HepG2 (cell line): ENCODE data around the gene IRF5. TPM values are rescaled to one million over a fixed set of nuclear protein-coding genes. Genes with fewer than 3 reads are reported as not detected.

Source experiments
- ATAC-seq: fragments of 200-7000 bp; cut with Tn5 transposase; 3 replicates; pipeline ENCODE4 v1.9.1; 2020; ENCODE audit warnings: mild to moderate bottlenecking, moderate library complexity
- BruUV-seq: library from RNA; stranded (reverse); fragments of 400-500 nt; replicated peaks from 2 replicates; lab custom pipeline; 2021; lab: Mats Ljungman, UMichigan
- CTCF ChIA-PET: fragments of 300-600 bp; formaldehyde crosslinking; extraction: SDS; loops from one replicate; lab custom pipeline; 2021; ENCODE audit warnings: low total read pairs, inconsistent platforms, low intra/inter-chr PET ratio; lab: Yijun Ruan, JAX
- POLR2A ChIA-PET: fragments of 350-600 bp; sonication (Branson Sonifier 250); formaldehyde crosslinking; loops from one replicate; lab custom pipeline; 2020; ENCODE audit warnings: antibody characterized with exemption, inconsistent platforms; lab: Yijun Ruan, JAX
- DNase-seq: peaks from one replicate; pipeline ENCODE4 v3.0.0-alpha.2; 2015; ENCODE audit warnings: low spot score
- FAIRE-seq: peaks from 3 replicates; lab custom pipeline; 2011; peaks lifted over from hg19 to GRCh38; lab: Jason Lieb, UNC
- H2AFZ ChIP-seq: one replicate; pipeline ENCODE4 v1.6.1; 2011; ENCODE audit warnings: low read length, inconsistent platforms
- H3K27ac ChIP-seq: fragments of 300-600 bp; 3 replicates; pipeline ENCODE4 v1.8.0; 2011; ENCODE audit warnings: mixed run types, mild to moderate bottlenecking, mixed read lengths, low read length, inconsistent platforms; ENCODE audit not compliant: insufficient read depth; ENCODE audit errors: extremely low read length
- H3K27me3 ChIP-seq, 2 experiments: fragments of 200-600 bp in 1 of 2; 2 replicates in 1 of 2; 3 replicates in 1 of 2; pipeline versions ENCODE4 v1.6.0 to v1.8.0; 2011; ENCODE audit warnings: low read length in 2 of 2, mild to moderate bottlenecking in 2 of 2, moderate library complexity in 2 of 2, inconsistent platforms in 1 of 2; ENCODE audit not compliant: insufficient read depth in 2 of 2, control insufficient read depth in 1 of 2
- H3K36me3 ChIP-seq, 2 experiments: fragments of 200-600 bp in 1 of 2; replicated peaks in 1 of 2; 2 replicates in 1 of 2; 3 replicates in 1 of 2; pipeline versions ENCODE4 v1.5.1 to v1.8.0; 2011; ENCODE audit warnings: low read length in 2 of 2, inconsistent platforms in 1 of 2; ENCODE audit not compliant: insufficient read depth in 2 of 2, control insufficient read depth in 1 of 2
- H3K4me1 ChIP-seq: 2 replicates; pipeline ENCODE4 v1.5.1; 2012; ENCODE audit warnings: low read length, inconsistent platforms; ENCODE audit not compliant: insufficient read depth
- H3K4me2 ChIP-seq: 2 replicates; pipeline ENCODE4 v1.6.0; 2011; ENCODE audit warnings: low read depth, low read length, inconsistent platforms
- H3K4me3 ChIP-seq, 3 experiments: fragments of 200-600 bp in 1 of 3; sonication (generic), shearing (Covaris generic) in 1 of 3; replicated peaks in 1 of 3; 2 replicates each; pipeline ENCODE4 v1.5.1; 2011 to 2016; ENCODE audit warnings: low read length in 3 of 3, inconsistent platforms in 2 of 3, low read depth in 2 of 3, mild to moderate bottlenecking in 2 of 3, control low read depth in 1 of 3, mixed read lengths in 1 of 3; ENCODE audit not compliant: insufficient read depth in 1 of 3
- H3K79me2 ChIP-seq: one replicate; pipeline ENCODE4 v1.6.1; 2011; ENCODE audit warnings: low read length, inconsistent platforms; ENCODE audit not compliant: insufficient read depth
- H3K9ac ChIP-seq: 2 replicates; pipeline ENCODE4 v1.6.0; 2011; ENCODE audit warnings: mild to moderate bottlenecking, low read depth, low read length, inconsistent platforms; ENCODE audit not compliant: insufficient read depth
- H3K9me3 ChIP-seq: 2 replicates; pipeline ENCODE4 v1.5.1; 2012; ENCODE audit warnings: mild to moderate bottlenecking, low read length
- H4K20me1 ChIP-seq: 2 replicates; pipeline ENCODE4 v1.6.0; 2011; ENCODE audit warnings: inconsistent platforms, mild to moderate bottlenecking, low read length, moderate library complexity; ENCODE audit not compliant: insufficient read depth
- HCFC1 ChIP-seq: fragments of 150-350 bp; IDR thresholded peaks from 2 replicates; pipeline ENCODE4 v1.6.1; 2014; ENCODE audit warnings: low read depth, low read length
- MTF2 ChIP-seq: sonication (generic); formaldehyde crosslinking; IDR thresholded peaks from 2 replicates; pipeline ENCODE4 v1.5.0; 2020; ENCODE audit warnings: missing genetic modification reagents, borderline replicate concordance
- ZBTB42 ChIP-seq: sonication (generic); formaldehyde crosslinking; IDR thresholded peaks from 2 replicates; pipeline ENCODE4 v1.5.0; 2020; ENCODE audit warnings: mild to moderate bottlenecking, missing genetic modification reagents
- ZNF234 ChIP-seq: sonication (generic); formaldehyde crosslinking; conservative IDR thresholded peaks from 2 replicates; pipeline ENCODE4 v1.5.1; 2020; ENCODE audit warnings: mild to moderate bottlenecking, missing genetic modification reagents
- WGBS: methylation state at CpG from one replicate; pipeline ENCODE4 v1.1.6; 2017; ENCODE audit warnings: low lambda C conversion rate; 5-methylcytosine and 5-hydroxymethylcytosine counted together
- in situ Hi-C: cut with HindIII; loops from 2 replicates; pipeline ENCODE4 v1.10.0; 2017; ENCODE audit warnings: low pct_unique_long_range_greater_than_20kb; ENCODE audit not compliant: extremely low pct_ligation_motif_present
- intact Hi-C: fragments of 100-400 bp; cut with micrococcal nuclease; formaldehyde crosslinking; loops from one replicate; pipeline ENCODE4 v1.10.0; 2022; ENCODE audit not compliant: unreplicated experiment
- polyA plus RNA-seq, 8 experiments: library from polyadenylated mRNA; depleted of rRNA in 3 of 8; stranded (reverse) in 7 of 8; unstranded in 1 of 8; fragments of >200 nt; fragmentation: Illumina TruSeq in 4 of 8; extraction: Trizol in 4 of 8; gene quantifications; 2 replicates each; pipeline versions ENCODE4 v1.2.1 to v1.2.3, GENCODE V29; 2011 to 2016; ENCODE audit warnings: low read depth in 4 of 8, missing spikeins in 1 of 8, mixed read lengths in 1 of 8; ENCODE audit not compliant: insufficient read depth in 1 of 8
- total RNA-seq, 5 experiments: library from RNA; depleted of rRNA; stranded (reverse); fragments of >200 nt; fragmentation: Illumina TruSeq; extraction: Trizol; gene quantifications; 2 replicates each; pipeline ENCODE4 v1.2.3, GENCODE V29; 2016; ENCODE audit warnings: low read depth in 1 of 5
- TF ChIP-seq, protein P1 (sequence below): sonication (generic); formaldehyde crosslinking; IDR thresholded peaks from 2 replicates; pipeline ENCODE4 v1.8.0; 2022; ENCODE audit warnings: mild to moderate bottlenecking, missing genetic modification reagents
- TF ChIP-seq, protein P2 (sequence below), 2 experiments: sonication (generic) in 1 of 2; formaldehyde crosslinking in 1 of 2; IDR thresholded peaks; 2 replicates each; pipeline versions ENCODE4 v1.5.1 to v1.6.1; 2011 to 2020; ENCODE audit warnings: borderline replicate concordance in 1 of 2, low read depth in 1 of 2, low read length in 1 of 2, mild to moderate bottlenecking in 1 of 2, missing genetic modification reagents in 1 of 2, moderate library complexity in 1 of 2

IRF5 gene
- total and polyA plus RNA-seq, 2 of the 13 experiments (the other 11 are each of a cell fraction or from before 2014, with no cell fraction given), result 2.0 to 2.9 TPM

- in situ Hi-C loops, result no loop called here
- H3K4me1 ChIP-seq, result peaks cover 26% of the 10 kb centered on the region
- no peaks in the 10 kb centered on the region for H4K20me1 ChIP-seq
- H3K27ac ChIP-seq, result no peak within 1 kb of the TSS
- no peaks in the 10 kb centered on the region for H3K9me3 ChIP-seq
- 62% methylated on average over 25 of the region's 34 CpGs for WGBS
- H3K4me3 ChIP-seq, result peak within 1 kb of the TSS in 2 of 3 experiments; percentile 29 to 54; a peak in 3 of 6 replicates
- FAIRE-seq (no peak), DNase-seq (no peak), ATAC-seq (no peak)
- CTCF ChIA-PET, result no interaction called here
- no peak within 1 kb of the TSS for H3K9ac ChIP-seq
- no TSS peak for BruUV-seq
- TF ChIP-seq, protein P1, sequence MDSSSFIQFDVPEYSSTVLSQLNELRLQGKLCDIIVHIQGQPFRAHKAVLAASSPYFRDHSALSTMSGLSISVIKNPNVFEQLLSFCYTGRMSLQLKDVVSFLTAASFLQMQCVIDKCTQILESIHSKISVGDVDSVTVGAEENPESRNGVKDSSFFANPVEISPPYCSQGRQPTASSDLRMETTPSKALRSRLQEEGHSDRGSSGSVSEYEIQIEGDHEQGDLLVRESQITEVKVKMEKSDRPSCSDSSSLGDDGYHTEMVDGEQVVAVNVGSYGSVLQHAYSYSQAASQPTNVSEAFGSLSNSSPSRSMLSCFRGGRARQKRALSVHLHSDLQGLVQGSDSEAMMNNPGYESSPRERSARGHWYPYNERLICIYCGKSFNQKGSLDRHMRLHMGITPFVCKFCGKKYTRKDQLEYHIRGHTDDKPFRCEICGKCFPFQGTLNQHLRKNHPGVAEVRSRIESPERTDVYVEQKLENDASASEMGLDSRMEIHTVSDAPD, result no peak
- TF ChIP-seq, protein P2, sequence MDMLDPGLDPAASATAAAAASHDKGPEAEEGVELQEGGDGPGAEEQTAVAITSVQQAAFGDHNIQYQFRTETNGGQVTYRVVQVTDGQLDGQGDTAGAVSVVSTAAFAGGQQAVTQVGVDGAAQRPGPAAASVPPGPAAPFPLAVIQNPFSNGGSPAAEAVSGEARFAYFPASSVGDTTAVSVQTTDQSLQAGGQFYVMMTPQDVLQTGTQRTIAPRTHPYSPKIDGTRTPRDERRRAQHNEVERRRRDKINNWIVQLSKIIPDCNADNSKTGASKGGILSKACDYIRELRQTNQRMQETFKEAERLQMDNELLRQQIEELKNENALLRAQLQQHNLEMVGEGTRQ (IDR thresholded peaks at IDR 0.05; ENCODE audit: low read depth, low read length), result no peak
- TF ChIP-seq, protein P2 (CRISPR knock-in tag; IDR thresholded peaks at IDR 0.05; ENCODE audit: borderline replicate concordance), result no peak
- TF ChIP-seq MTF2 (CRISPR knock-in tag), result no peak
- TF ChIP-seq ZNF234 (CRISPR knock-in tag), result no peak
- TF ChIP-seq ZBTB42 (CRISPR knock-in tag), result no peak
- no peak for TF ChIP-seq HCFC1
- POLR2A ChIA-PET, result no interaction called here
- no peak within 1 kb of the TSS for H2AFZ ChIP-seq
- intact Hi-C loops, result no loop called here
- H3K79me2 ChIP-seq, result no peaks in the 10 kb centered on the region
- peaks cover 2 to 53% of the 10 kb centered on the region in 2 experiments; a peak in 3 of 5 replicates for H3K27me3 ChIP-seq
- no peaks in the 10 kb centered on the region for H3K36me3 ChIP-seq
- peak within 1 kb of the TSS; percentile 61 for H3K4me2 ChIP-seq
Observed at GRCh38 chr7:128910569-128910945, 27.2 kb upstream of the IRF5 start, which contains the start of gene KCP. KCP (minus strand) TSS chr7:128910709; CDS start chr7:128910676, 33 bp downstream.
